Retinal pigment epithelial cell (primary cell): ENCODE measurements around the gene COL16A1.

Source experiments
- DNase-seq: peaks from one replicate; pipeline ENCODE4 v3.0.0-alpha.2; 2010; ENCODE audit warnings: low read depth
- H3K4me3 ChIP-seq: 2 replicates; pipeline ENCODE4 v1.5.1; 2011; ENCODE audit warnings: mild to moderate bottlenecking, low read length, control low read depth, moderate library complexity
- CTCF ChIP-seq: conservative IDR thresholded peaks from 2 replicates; pipeline ENCODE4 v1.5.1; 2011; ENCODE audit warnings: low read depth, low read length, control low read depth, inconsistent platforms

The COL16A1 gene

GRCh38 chr1:31660871-31661455, 42.9 kb downstream of the COL16A1 start:
- no peak overlapping the region for H3K4me3 ChIP-seq
- TF ChIP-seq CTCF = no peak
- DNase-seq = no peak

- no peak overlapping the region for H3K4me3 ChIP-seq
- no peak for DNase-seq
- TF ChIP-seq CTCF = no peak
Measured at GRCh38 chr1:31659889-31660288, 43.9 kb downstream of the COL16A1 start.

- TF ChIP-seq CTCF = no peak
- H3K4me3 ChIP-seq = no peak overlapping the region
- no peak for DNase-seq
Measured at GRCh38 chr1:31658721-31659120, 45.1 kb downstream of the COL16A1 start.

- DNase-seq = no peak
- no peak overlapping the region for H3K4me3 ChIP-seq
- TF ChIP-seq CTCF = no peak
Measured at GRCh38 chr1:31657972-31658510, 45.8 kb downstream of the COL16A1 start.

- DNase-seq = no peak
- H3K4me3 ChIP-seq = no peak overlapping the region
- no peak for TF ChIP-seq CTCF
Measured at GRCh38 chr1:31657020-31657804, 46.6 kb downstream of the COL16A1 start.

GRCh38 chr1:31655756-31656155, 48.1 kb downstream of the COL16A1 start:
- no peak for TF ChIP-seq CTCF
- no peak overlapping the region for H3K4me3 ChIP-seq
- DNase-seq = no peak

- no peak overlapping the region for H3K4me3 ChIP-seq
Measured at GRCh38 chr1:31655104-31655503, 48.7 kb downstream of the COL16A1 start.

More at GRCh38 chr1:31655104-31655503, 48.7 kb downstream of the COL16A1 start:
- no peak for TF ChIP-seq CTCF
- no peak for DNase-seq
